Measurements from ENCODE around the gene LDB3. TPM values are rescaled to one million over a fixed set of nuclear protein-coding genes. Genes with fewer than 3 reads are reported as not detected.

LDB3 gene
- total RNA-seq, 1 experiment from 2014 or later = 8.3 TPM

- Histone ChIP-seq H3K79me2 (ENCODE audit: low read length) (no peaks in the 10 kb centered on the region), H3K4me2 (ENCODE audit: low read depth, low read length, poor library complexity, severe bottlenecking) (no peak overlapping the region), H3K4me1 (ENCODE audit: low read length) (peaks cover 14% of the 10 kb centered on the region), H3K36me3 (ENCODE audit: insufficient read depth, low read length) (no peaks in the 10 kb centered on the region), H3K9me2 (replicated peaks; ENCODE audit: insufficient read depth, low read length) (no peaks in the 10 kb centered on the region), H3K4me3 (ENCODE audit: low read length) (no peak overlapping the region), H3K27ac (ENCODE audit: low read length) (no peak overlapping the region), H3K9me3 (ENCODE audit: low read length) (no peaks in the 10 kb centered on the region), H3K27me3 (ENCODE audit: low read length) (no peaks in the 10 kb centered on the region), H4K20me1 (ENCODE audit: insufficient read depth, low read depth, low read length) (no peaks in the 10 kb centered on the region), H3K9ac (ENCODE audit: low read length) (no peak overlapping the region), H2AFZ (ENCODE audit: low read length) (no peak overlapping the region)
- no peak for DNase-seq
Measured at GRCh38 chr10:86648704-86649427, 19.4 kb upstream of the LDB3 start.

- peaks cover 6% of the 10 kb centered on the region for H3K4me1 ChIP-seq (ENCODE audit: low read length)
- no peak for DNase-seq
- H3K9me2 ChIP-seq (replicated peaks; ENCODE audit: insufficient read depth, low read length) = no peaks in the 10 kb centered on the region
- no peaks in the 10 kb centered on the region for H4K20me1 ChIP-seq (ENCODE audit: insufficient read depth, low read depth, low read length)
- no peaks in the 10 kb centered on the region for H3K36me3 ChIP-seq (ENCODE audit: insufficient read depth, low read length)
- no peak overlapping the region for H3K27ac ChIP-seq (ENCODE audit: low read length)
- H3K9me3 ChIP-seq (ENCODE audit: low read length) = no peaks in the 10 kb centered on the region
- H3K9ac ChIP-seq (ENCODE audit: low read length) = no peak overlapping the region
- no peak overlapping the region for H3K4me3 ChIP-seq (ENCODE audit: low read length)
- H3K79me2 ChIP-seq (ENCODE audit: low read length) = no peaks in the 10 kb centered on the region
- no peak overlapping the region for H3K4me2 ChIP-seq (ENCODE audit: low read depth, low read length, poor library complexity, severe bottlenecking)
- no peak overlapping the region for H2AFZ ChIP-seq (ENCODE audit: low read length)
- no peaks in the 10 kb centered on the region for H3K27me3 ChIP-seq (ENCODE audit: low read length)
Measured at GRCh38 chr10:86649471-86650150, 18.7 kb upstream of the LDB3 start.

GRCh38 chr10:86650151-86650550 lies 18.2 kb upstream of the LDB3 start:
- Histone ChIP-seq H3K4me1 (ENCODE audit: low read length) (peaks cover under 1% of the 10 kb centered on the region), H3K4me2 (ENCODE audit: low read depth, low read length, poor library complexity, severe bottlenecking) (no peak overlapping the region)
- DNase-seq = no peak

GRCh38 chr10:86651021-86651471 lies 17.3 kb upstream of the LDB3 start:
- Histone ChIP-seq H3K9me3 (ENCODE audit: low read length) (no peaks in the 10 kb centered on the region), H3K9me2 (replicated peaks; ENCODE audit: insufficient read depth, low read length) (no peaks in the 10 kb centered on the region), H3K4me1 (ENCODE audit: low read length) (no peaks in the 10 kb centered on the region), H3K36me3 (ENCODE audit: insufficient read depth, low read length) (no peaks in the 10 kb centered on the region), H3K79me2 (ENCODE audit: low read length) (no peaks in the 10 kb centered on the region), H4K20me1 (ENCODE audit: insufficient read depth, low read depth, low read length) (no peaks in the 10 kb centered on the region), H3K4me3 (ENCODE audit: low read length) (no peak overlapping the region), H3K27me3 (ENCODE audit: low read length) (no peaks in the 10 kb centered on the region), H3K27ac (ENCODE audit: low read length) (no peak overlapping the region), H2AFZ (ENCODE audit: low read length) (no peak overlapping the region), H3K4me2 (ENCODE audit: low read depth, low read length, poor library complexity, severe bottlenecking) (no peak overlapping the region), H3K9ac (ENCODE audit: low read length) (no peak overlapping the region)
- no peak for DNase-seq

More at GRCh38 chr10:86650151-86650550, 18.2 kb upstream of the LDB3 start:
- Histone ChIP-seq H3K27ac (ENCODE audit: low read length) (no peak overlapping the region), H3K9ac (ENCODE audit: low read length) (no peak overlapping the region), H3K4me3 (ENCODE audit: low read length) (no peak overlapping the region), H2AFZ (ENCODE audit: low read length) (no peak overlapping the region), H3K36me3 (ENCODE audit: insufficient read depth, low read length) (no peaks in the 10 kb centered on the region), H3K27me3 (ENCODE audit: low read length) (no peaks in the 10 kb centered on the region), H4K20me1 (ENCODE audit: insufficient read depth, low read depth, low read length) (no peaks in the 10 kb centered on the region), H3K9me3 (ENCODE audit: low read length) (no peaks in the 10 kb centered on the region), H3K9me2 (replicated peaks; ENCODE audit: insufficient read depth, low read length) (no peaks in the 10 kb centered on the region), H3K79me2 (ENCODE audit: low read length) (no peaks in the 10 kb centered on the region)

GRCh38 chr10:86651631-86652331 lies 16.5 kb upstream of the LDB3 start:
- Histone ChIP-seq H3K9ac (ENCODE audit: low read length) (no peak overlapping the region), H2AFZ (ENCODE audit: low read length) (no peak overlapping the region)

GRCh38 chr10:86652361-86653202 lies 15.7 kb upstream of the LDB3 start:
- H3K4me1 ChIP-seq (ENCODE audit: low read length) = no peaks in the 10 kb centered on the region
- no peak for DNase-seq
- no peaks in the 10 kb centered on the region for H4K20me1 ChIP-seq (ENCODE audit: insufficient read depth, low read depth, low read length)
- H3K9me2 ChIP-seq (replicated peaks; ENCODE audit: insufficient read depth, low read length) = no peaks in the 10 kb centered on the region
- H3K27me3 ChIP-seq (ENCODE audit: low read length) = no peaks in the 10 kb centered on the region
- no peaks in the 10 kb centered on the region for H3K9me3 ChIP-seq (ENCODE audit: low read length)
- H3K4me2 ChIP-seq (ENCODE audit: low read depth, low read length, poor library complexity, severe bottlenecking) = no peak overlapping the region
- no peaks in the 10 kb centered on the region for H3K79me2 ChIP-seq (ENCODE audit: low read length)
- no peak overlapping the region for H3K27ac ChIP-seq (ENCODE audit: low read length)
- no peak overlapping the region for H2AFZ ChIP-seq (ENCODE audit: low read length)
- no peak overlapping the region for H3K4me3 ChIP-seq (ENCODE audit: low read length)
- no peak overlapping the region for H3K9ac ChIP-seq (ENCODE audit: low read length)
- H3K36me3 ChIP-seq (ENCODE audit: insufficient read depth, low read length) = no peaks in the 10 kb centered on the region

More at GRCh38 chr10:86651631-86652331, 16.5 kb upstream of the LDB3 start:
- no peaks in the 10 kb centered on the region for H4K20me1 ChIP-seq (ENCODE audit: insufficient read depth, low read depth, low read length)
- no peaks in the 10 kb centered on the region for H3K36me3 ChIP-seq (ENCODE audit: insufficient read depth, low read length)
- H3K9me3 ChIP-seq (ENCODE audit: low read length) = no peaks in the 10 kb centered on the region
- no peaks in the 10 kb centered on the region for H3K4me1 ChIP-seq (ENCODE audit: low read length)
- no peaks in the 10 kb centered on the region for H3K79me2 ChIP-seq (ENCODE audit: low read length)
- H3K27ac ChIP-seq (ENCODE audit: low read length) = no peak overlapping the region
- no peak overlapping the region for H3K4me2 ChIP-seq (ENCODE audit: low read depth, low read length, poor library complexity, severe bottlenecking)
- no peaks in the 10 kb centered on the region for H3K9me2 ChIP-seq (replicated peaks; ENCODE audit: insufficient read depth, low read length)
- H3K27me3 ChIP-seq (ENCODE audit: low read length) = no peaks in the 10 kb centered on the region
- no peak overlapping the region for H3K4me3 ChIP-seq (ENCODE audit: low read length)
- no peak for DNase-seq

GRCh38 chr10:86653379-86653778 lies 14.9 kb upstream of the LDB3 start:
- Histone ChIP-seq H3K4me3 (ENCODE audit: low read length) (no peak overlapping the region), H3K9ac (ENCODE audit: low read length) (no peak overlapping the region), H3K9me2 (replicated peaks; ENCODE audit: insufficient read depth, low read length) (no peaks in the 10 kb centered on the region), H3K4me1 (ENCODE audit: low read length) (no peaks in the 10 kb centered on the region), H3K27ac (ENCODE audit: low read length) (no peak overlapping the region), H3K79me2 (ENCODE audit: low read length) (no peaks in the 10 kb centered on the region), H3K36me3 (ENCODE audit: insufficient read depth, low read length) (no peaks in the 10 kb centered on the region), H2AFZ (ENCODE audit: low read length) (no peak overlapping the region), H3K9me3 (ENCODE audit: low read length) (no peaks in the 10 kb centered on the region), H4K20me1 (ENCODE audit: insufficient read depth, low read depth, low read length) (no peaks in the 10 kb centered on the region), H3K4me2 (ENCODE audit: low read depth, low read length, poor library complexity, severe bottlenecking) (no peak overlapping the region), H3K27me3 (ENCODE audit: low read length) (no peaks in the 10 kb centered on the region)
- no peak for DNase-seq
